Endothelial cell (in vitro differentiated cells): Measurements from ENCODE around the gene NFATC3. TPM values are rescaled to one million over a fixed set of nuclear protein-coding genes. Genes with fewer than 3 reads are reported as not detected.

Source experiments
- DNase-seq: peaks from one replicate; pipeline ENCODE4 v3.0.0; 2021; ENCODE audit warnings: low spot score
- H3K27ac Mint-ChIP-seq: one replicate; pipeline ENCODE4 v1.8.0; 2021; ENCODE audit warnings: mixed read lengths, inconsistent platforms; ENCODE audit not compliant: unreplicated experiment
- H3K27me3 Mint-ChIP-seq: one replicate; pipeline ENCODE4 v1.8.0; 2021; ENCODE audit warnings: mild to moderate bottlenecking, moderate library complexity, mixed read lengths, inconsistent platforms; ENCODE audit not compliant: unreplicated experiment
- H3K36me3 Mint-ChIP-seq: one replicate; pipeline ENCODE4 v1.8.0; 2021; ENCODE audit warnings: mild to moderate bottlenecking, low read depth, mixed read lengths, inconsistent platforms; ENCODE audit not compliant: unreplicated experiment
- H3K4me1 Mint-ChIP-seq: one replicate; pipeline ENCODE4 v1.8.0; 2021; ENCODE audit warnings: mild to moderate bottlenecking, mixed read lengths, inconsistent platforms; ENCODE audit not compliant: unreplicated experiment
- H3K4me3 Mint-ChIP-seq: one replicate; pipeline ENCODE4 v1.8.0; 2021; ENCODE audit warnings: mild to moderate bottlenecking, mixed read lengths, inconsistent platforms; ENCODE audit not compliant: unreplicated experiment
- H3K9me3 Mint-ChIP-seq: one replicate; pipeline ENCODE4 v1.8.0; 2021; ENCODE audit warnings: mixed read lengths, inconsistent platforms; ENCODE audit not compliant: unreplicated experiment
- total RNA-seq: library from RNA; stranded (reverse); fragmentation: NEBNext Ultra II Directional; extraction: Animal tissue kit (Norgen Biotek cat#: 25700); gene quantifications from one replicate; pipeline ENCODE4 v1.2.1, GENCODE V29; 2021; ENCODE audit not compliant: unreplicated experiment
- TF ChIP-seq, protein P1 (sequence below): fragments of 200-600 bp; sonication (generic); IDR thresholded peaks from one replicate; pipeline ENCODE4 v1.5.0; 2021; ENCODE audit warnings: antibody characterized with exemption; ENCODE audit not compliant: unreplicated experiment

The NFATC3 gene
- total RNA-seq, 1 donor from 2014 or later, result 38.4 TPM

DNA sequence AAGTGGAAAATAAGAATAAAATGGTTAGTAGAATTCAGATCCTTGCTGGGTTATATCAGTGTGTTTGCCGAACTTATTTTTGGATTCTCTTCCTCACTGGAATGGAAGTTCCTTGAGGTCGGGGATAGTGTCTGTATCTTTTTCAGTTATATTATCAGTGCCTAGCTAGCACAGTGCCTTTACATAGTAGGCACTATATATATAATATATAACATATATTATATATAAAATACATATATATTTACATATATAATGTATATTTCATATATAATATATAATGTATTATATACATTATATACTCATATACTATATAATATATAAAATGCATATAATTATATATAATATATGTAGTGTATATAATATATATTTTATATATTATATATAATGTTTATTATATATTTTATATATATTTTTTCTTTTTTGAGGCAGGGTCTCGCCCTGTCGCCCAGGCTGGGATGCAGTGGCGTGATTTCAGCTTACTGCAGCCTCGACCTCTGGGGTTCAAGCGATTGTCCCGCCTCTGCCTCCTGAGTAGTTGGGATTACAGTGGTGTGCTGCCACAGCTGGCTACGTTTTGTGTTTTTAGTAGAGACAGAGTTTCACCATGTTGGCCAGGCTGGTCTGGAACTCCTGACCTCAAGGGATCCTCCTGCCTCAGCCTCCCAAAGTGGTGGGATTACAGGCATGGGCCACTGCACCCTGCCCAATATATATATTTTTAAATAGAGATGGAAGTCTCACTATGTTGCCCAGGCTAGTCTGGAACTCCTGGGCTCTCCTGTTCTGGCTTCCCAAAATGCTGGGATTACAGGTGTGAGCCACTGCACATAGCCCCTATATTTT, 3.2 kb downstream of the NFATC3 start:
- peaks cover 10% of the 10 kb centered on the region for H3K36me3 Mint-ChIP-seq
- H3K4me3 Mint-ChIP-seq, result no peak overlapping the region
- H3K27me3 Mint-ChIP-seq, result peaks cover 5% of the 10 kb centered on the region
- TF ChIP-seq, protein P1, sequence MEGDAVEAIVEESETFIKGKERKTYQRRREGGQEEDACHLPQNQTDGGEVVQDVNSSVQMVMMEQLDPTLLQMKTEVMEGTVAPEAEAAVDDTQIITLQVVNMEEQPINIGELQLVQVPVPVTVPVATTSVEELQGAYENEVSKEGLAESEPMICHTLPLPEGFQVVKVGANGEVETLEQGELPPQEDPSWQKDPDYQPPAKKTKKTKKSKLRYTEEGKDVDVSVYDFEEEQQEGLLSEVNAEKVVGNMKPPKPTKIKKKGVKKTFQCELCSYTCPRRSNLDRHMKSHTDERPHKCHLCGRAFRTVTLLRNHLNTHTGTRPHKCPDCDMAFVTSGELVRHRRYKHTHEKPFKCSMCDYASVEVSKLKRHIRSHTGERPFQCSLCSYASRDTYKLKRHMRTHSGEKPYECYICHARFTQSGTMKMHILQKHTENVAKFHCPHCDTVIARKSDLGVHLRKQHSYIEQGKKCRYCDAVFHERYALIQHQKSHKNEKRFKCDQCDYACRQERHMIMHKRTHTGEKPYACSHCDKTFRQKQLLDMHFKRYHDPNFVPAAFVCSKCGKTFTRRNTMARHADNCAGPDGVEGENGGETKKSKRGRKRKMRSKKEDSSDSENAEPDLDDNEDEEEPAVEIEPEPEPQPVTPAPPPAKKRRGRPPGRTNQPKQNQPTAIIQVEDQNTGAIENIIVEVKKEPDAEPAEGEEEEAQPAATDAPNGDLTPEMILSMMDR, result no peak
- H3K9me3 Mint-ChIP-seq, result no peaks in the 10 kb centered on the region
- H3K27ac Mint-ChIP-seq, result no peak overlapping the region
- DNase-seq, result no peak
- H3K4me1 Mint-ChIP-seq, result peaks cover 22% of the 10 kb centered on the region

DNA sequence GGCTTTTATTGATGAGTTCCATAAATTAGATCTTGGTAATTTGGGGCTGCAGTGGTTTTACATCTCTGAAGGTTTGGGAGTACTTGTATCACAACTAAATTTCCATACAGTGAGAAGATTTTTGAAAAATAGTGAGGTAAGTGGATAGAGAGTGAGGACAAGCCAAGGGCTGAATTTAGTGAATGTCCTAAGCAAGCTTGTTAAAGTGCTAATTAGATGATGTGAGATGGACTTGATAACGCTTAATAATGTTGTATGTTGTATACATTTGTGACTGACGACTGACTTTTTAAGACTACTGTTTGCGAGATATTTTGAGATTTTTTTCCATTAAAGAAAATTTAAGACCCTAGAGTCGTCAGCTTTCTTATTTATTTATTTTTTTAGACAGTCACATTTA, 3.9 kb downstream of the NFATC3 start:
- Mint-ChIP-seq H3K4me1 (peaks cover 16% of the 10 kb centered on the region), H3K9me3 (no peaks in the 10 kb centered on the region), H3K27ac (no peak overlapping the region), H3K36me3 (peaks cover 4% of the 10 kb centered on the region), H3K4me3 (no peak overlapping the region), H3K27me3 (no peaks in the 10 kb centered on the region)
- DNase-seq, result no peak
- TF ChIP-seq, protein P1, result no peak

DNA sequence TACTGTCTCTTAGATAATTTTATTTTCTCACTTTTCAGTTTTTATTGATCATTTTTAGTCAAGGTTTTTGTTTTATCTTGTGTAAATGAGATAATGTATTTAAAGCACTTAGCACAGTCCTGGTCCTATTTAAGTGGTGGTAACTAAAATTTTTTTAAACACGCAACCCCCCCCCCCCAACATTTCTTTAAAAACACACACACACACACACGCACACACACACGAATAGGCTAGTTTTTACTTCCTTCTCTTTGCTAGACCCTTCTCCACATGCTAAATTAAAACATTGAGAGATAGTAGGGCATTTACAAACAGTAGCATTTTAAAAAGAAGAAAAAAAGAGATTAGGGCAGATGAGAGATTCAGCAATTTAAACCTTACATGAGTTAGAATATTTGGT, 5.0 kb downstream of the NFATC3 start:
- peaks cover 4% of the 10 kb centered on the region for H3K36me3 Mint-ChIP-seq
- TF ChIP-seq, protein P1, result no peak
- no peak overlapping the region for H3K27ac Mint-ChIP-seq
- H3K27me3 Mint-ChIP-seq, result no peaks in the 10 kb centered on the region
- H3K9me3 Mint-ChIP-seq, result no peaks in the 10 kb centered on the region
- DNase-seq, result no peak
- H3K4me1 Mint-ChIP-seq, result peaks cover 17% of the 10 kb centered on the region
- H3K4me3 Mint-ChIP-seq, result no peak overlapping the region

DNA sequence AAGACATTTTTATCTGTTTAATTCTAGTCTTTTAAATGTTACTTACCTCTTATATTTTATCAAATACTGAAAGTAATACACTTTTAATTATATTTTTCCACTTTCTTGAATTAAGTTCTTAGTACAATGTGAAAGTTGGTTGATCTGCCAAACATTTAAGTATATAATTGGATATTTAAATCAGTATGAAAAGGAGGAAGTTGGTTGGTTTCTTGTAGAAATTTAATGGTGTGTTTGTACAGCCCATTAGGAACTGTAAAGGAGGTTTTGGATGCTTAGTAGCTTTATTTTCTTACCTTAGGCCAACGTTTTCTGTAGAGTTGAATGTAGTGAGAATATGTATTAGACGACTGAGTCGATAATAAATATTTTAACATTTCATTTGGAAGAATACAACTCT, 5.4 kb downstream of the NFATC3 start:
- Mint-ChIP-seq H3K4me1 (peaks cover 17% of the 10 kb centered on the region), H3K27ac (no peak overlapping the region), H3K36me3 (peaks cover 4% of the 10 kb centered on the region), H3K9me3 (no peaks in the 10 kb centered on the region), H3K27me3 (peaks cover under 1% of the 10 kb centered on the region), H3K4me3 (no peak overlapping the region)
- no peak for DNase-seq
- TF ChIP-seq, protein P1, result no peak
